Activated CD8-positive, alpha-beta T cell treated with anti-CD3 and anti-CD28 coated beads for 36 hours (primary cell): Measurements from ENCODE around the gene SAP25. TPM values are rescaled to one million over a fixed set of nuclear protein-coding genes. Genes with fewer than 3 reads are reported as not detected.

Experiments used
- ATAC-seq: fragments of 200-7000 bp; cut with Tn5 transposase; one replicate; pipeline ENCODE4 v1.10.0; 2021; ENCODE audit warnings: mild to moderate bottlenecking, moderate library complexity
- CTCF ChIA-PET: fragments of 350-600 bp; sonication (Branson Sonifier 250); formaldehyde crosslinking; loops from one replicate; lab custom pipeline; 2021; ENCODE audit warnings: antibody characterized with exemption; lab: Charles Lee
- POLR2A ChIA-PET: fragments of 350-600 bp; sonication (Branson Sonifier 250); formaldehyde crosslinking; loops from one replicate; lab custom pipeline; 2021; ENCODE audit warnings: antibody characterized with exemption; lab: Charles Lee
- DNase-seq: peaks from one replicate; pipeline ENCODE4 v3.0.0-alpha.2; 2020
- H3K27ac Mint-ChIP-seq: one replicate; pipeline ENCODE4 v1.8.0; 2021; ENCODE audit warnings: mild to moderate bottlenecking, mixed read lengths
- H3K27me3 Mint-ChIP-seq: one replicate; pipeline ENCODE4 v1.8.0; 2021; ENCODE audit warnings: mixed read lengths
- H3K36me3 Mint-ChIP-seq: one replicate; pipeline ENCODE4 v1.8.0; 2021; ENCODE audit warnings: low read depth, mixed read lengths
- H3K4me1 Mint-ChIP-seq: one replicate; pipeline ENCODE4 v1.8.0; 2021; ENCODE audit warnings: low read depth, mixed read lengths
- H3K4me3 Mint-ChIP-seq: one replicate; pipeline ENCODE4 v1.8.0; 2021; ENCODE audit warnings: mild to moderate bottlenecking, moderate library complexity, mixed read lengths
- H3K9me3 Mint-ChIP-seq: one replicate; pipeline ENCODE4 v1.8.0; 2021; ENCODE audit warnings: mixed read lengths
- CTCF ChIP-seq: fragments of 200-600 bp; IDR thresholded peaks from one replicate; pipeline ENCODE4 v1.8.0; 2022; ENCODE audit warnings: antibody characterized with exemption, mild to moderate bottlenecking
- intact Hi-C: fragments of 100-400 bp; cut with micrococcal nuclease; formaldehyde crosslinking; loops from one replicate; pipeline ENCODE4 v1.10.0; 2022
- total RNA-seq, 2 experiments: library from RNA; stranded (reverse); gene quantifications; one replicate each; pipeline ENCODE4 v1.2.3, GENCODE V29; 2021

The SAP25 gene
- total RNA-seq, 2 experiments from 2014 or later = 9.9 to 12.8 TPM

GRCh38 chr7:100570954-100571828 is 2.5 kb downstream of the SAP25 start:
- POLR2A ChIA-PET = interaction anchor here (0.6 to 1.5 kb wide), 16 partner anchors 8 to 146 kb away, joined by 3 to 8 read pairs (median 4); partner anchors contain the start of gene PPP1R35
- ATAC-seq = peak; percentile 3
- peak; percentile 33 for DNase-seq
- intact Hi-C loops = no loop called here
- Mint-ChIP-seq H3K36me3 (peaks cover 7% of the 10 kb centered on the region), H3K4me1 (peaks cover 42% of the 10 kb centered on the region), H3K27ac (no peak overlapping the region), H3K9me3 (no peaks in the 10 kb centered on the region), H3K4me3 (no peak overlapping the region), H3K27me3 (no peaks in the 10 kb centered on the region)
- CTCF ChIA-PET = interaction anchor here (0.9 to 1.8 kb wide), 6 partner anchors 11 to 100 kb away, joined by 3 to 7 read pairs (median 4); partner anchors contain the start of gene FBXO24
- no peak for TF ChIP-seq CTCF

GRCh38 chr7:100568896-100569844 is 4.5 kb downstream of the SAP25 start:
- peak; percentile 73 for DNase-seq
- intact Hi-C loops = no loop called here
- H3K36me3 Mint-ChIP-seq = peaks cover 9% of the 10 kb centered on the region
- H3K4me3 Mint-ChIP-seq = peak overlapping the region; percentile 27
- peak overlapping the region; percentile 8 for H3K27ac Mint-ChIP-seq
- peaks cover 42% of the 10 kb centered on the region for H3K4me1 Mint-ChIP-seq
- no peaks in the 10 kb centered on the region for H3K27me3 Mint-ChIP-seq
- peak; percentile 50 for ATAC-seq
- ChIA-PET POLR2A (interaction anchor here (0.6 to 3.6 kb wide), 4 partner anchors 16 to 139 kb away, joined by 3 to 22 read pairs (median 4); partner anchors contain the start of genes FBXO24, LRCH4 and MEPCE), CTCF (interaction anchor here (0.8 to 1.8 kb wide), 9 partner anchors 8 to 91 kb away, joined by 3 to 10 read pairs (median 4); no protein-coding TSS in a partner anchor)
- peak; percentile 44 for TF ChIP-seq CTCF
- no peaks in the 10 kb centered on the region for H3K9me3 Mint-ChIP-seq

- no peak for TF ChIP-seq CTCF
- Mint-ChIP-seq H3K9me3 (no peaks in the 10 kb centered on the region), H3K4me1 (peaks cover 46% of the 10 kb centered on the region), H3K27me3 (no peaks in the 10 kb centered on the region), H3K36me3 (peaks cover 15% of the 10 kb centered on the region), H3K27ac (no peak overlapping the region), H3K4me3 (no peak overlapping the region)
- CTCF ChIA-PET = interaction anchor here (0.8 to 1.8 kb wide), 8 partner anchors 9 to 90 kb away, joined by 3 to 10 read pairs (median 4); no protein-coding TSS in a partner anchor
- intact Hi-C loops = no loop called here
- DNase-seq (peak; percentile 22), ATAC-seq (no peak)
- POLR2A ChIA-PET = interaction anchor here (0.6 to 3.6 kb wide), 5 partner anchors 9 to 138 kb away, joined by 3 to 22 read pairs (median 3); partner anchors contain the start of genes FBXO24, LRCH4 and MEPCE
Observed at GRCh38 chr7:100568176-100568895, 5.4 kb downstream of the SAP25 start.

GRCh38 chr7:100567751-100568175 is 5.9 kb downstream of the SAP25 start:
- POLR2A ChIA-PET = interaction anchor here (1.3 to 3.6 kb wide), 3 partner anchors 8 to 45 kb away, joined by 3 to 22 read pairs (median 4); partner anchors contain the start of genes FBXO24, LRCH4 and MOSPD3
- H3K4me1 Mint-ChIP-seq = peaks cover 46% of the 10 kb centered on the region

More at GRCh38 chr7:100567751-100568175, 5.9 kb downstream of the SAP25 start:
- DNase-seq (no peak), ATAC-seq (no peak)
- H3K36me3 Mint-ChIP-seq = peaks cover 15% of the 10 kb centered on the region
- CTCF ChIA-PET = interaction anchor here (0.7 to 4.4 kb wide), 4 partner anchors 8 to 85 kb away, joined by 3 to 30 read pairs (median 7); no protein-coding TSS in a partner anchor
- no peak overlapping the region for H3K4me3 Mint-ChIP-seq
- H3K9me3 Mint-ChIP-seq = no peaks in the 10 kb centered on the region
- no peaks in the 10 kb centered on the region for H3K27me3 Mint-ChIP-seq
- intact Hi-C loops = no loop called here
- no peak for TF ChIP-seq CTCF
- peak overlapping the region; percentile 69 for H3K27ac Mint-ChIP-seq
